GM10266 (cell line): ENCODE data around the gene TGIF2.

Source experiments
- DNase-seq: peaks from one replicate; pipeline ENCODE4 v3.0.0; 2012; ENCODE audit errors: extremely low spot score
- TF ChIP-seq, protein P1 (sequence below): IDR thresholded peaks from 2 replicates; pipeline ENCODE4 v1.5.1; 2012; ENCODE audit warnings: mild to moderate bottlenecking, low read depth; ENCODE audit not compliant: control insufficient read depth, insufficient read depth; ENCODE audit errors: missing control alignments

The TGIF2 gene

GRCh38 chr20:36641506-36641843 is 68.1 kb downstream of the TGIF2 start:
- DNase-seq = no peak
- TF ChIP-seq, protein P1, sequence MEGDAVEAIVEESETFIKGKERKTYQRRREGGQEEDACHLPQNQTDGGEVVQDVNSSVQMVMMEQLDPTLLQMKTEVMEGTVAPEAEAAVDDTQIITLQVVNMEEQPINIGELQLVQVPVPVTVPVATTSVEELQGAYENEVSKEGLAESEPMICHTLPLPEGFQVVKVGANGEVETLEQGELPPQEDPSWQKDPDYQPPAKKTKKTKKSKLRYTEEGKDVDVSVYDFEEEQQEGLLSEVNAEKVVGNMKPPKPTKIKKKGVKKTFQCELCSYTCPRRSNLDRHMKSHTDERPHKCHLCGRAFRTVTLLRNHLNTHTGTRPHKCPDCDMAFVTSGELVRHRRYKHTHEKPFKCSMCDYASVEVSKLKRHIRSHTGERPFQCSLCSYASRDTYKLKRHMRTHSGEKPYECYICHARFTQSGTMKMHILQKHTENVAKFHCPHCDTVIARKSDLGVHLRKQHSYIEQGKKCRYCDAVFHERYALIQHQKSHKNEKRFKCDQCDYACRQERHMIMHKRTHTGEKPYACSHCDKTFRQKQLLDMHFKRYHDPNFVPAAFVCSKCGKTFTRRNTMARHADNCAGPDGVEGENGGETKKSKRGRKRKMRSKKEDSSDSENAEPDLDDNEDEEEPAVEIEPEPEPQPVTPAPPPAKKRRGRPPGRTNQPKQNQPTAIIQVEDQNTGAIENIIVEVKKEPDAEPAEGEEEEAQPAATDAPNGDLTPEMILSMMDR = no peak

DNA sequence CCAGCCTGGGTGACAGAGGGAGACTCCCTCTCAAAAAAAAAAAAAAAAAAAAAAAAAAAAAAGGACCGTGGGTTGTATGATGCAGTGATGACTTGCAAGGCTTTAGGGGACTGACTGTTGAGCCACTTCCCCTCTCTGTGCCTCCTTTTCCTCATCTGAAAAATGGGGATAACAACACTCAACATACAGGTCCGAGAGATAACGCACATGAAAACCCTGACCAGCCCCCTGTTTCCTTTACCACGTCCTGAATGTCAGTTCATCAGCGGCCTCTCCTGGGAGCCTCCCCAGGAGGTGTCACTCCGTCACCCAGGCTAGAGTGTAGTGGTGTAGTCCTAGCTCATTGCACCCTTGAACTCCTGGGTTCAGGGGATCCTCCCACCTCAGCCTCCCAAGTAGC is 68.7 kb downstream of the TGIF2 start:
- TF ChIP-seq, protein P1 = no peak
- no peak for DNase-seq
